ENCODE results near the gene SHC4.
"Not testable (repeated sequence)": the region's sequence is repeated elsewhere in the genome, so short reads cannot be mapped to it uniquely, and the experiment has no call there.

SHC4 gene

GRCh38 chr15:48924528-48925393, 39.0 kb downstream of the SHC4 start:
- DNase-seq (ENCODE audit: low read depth in 2 of 2): no peak

DNA sequence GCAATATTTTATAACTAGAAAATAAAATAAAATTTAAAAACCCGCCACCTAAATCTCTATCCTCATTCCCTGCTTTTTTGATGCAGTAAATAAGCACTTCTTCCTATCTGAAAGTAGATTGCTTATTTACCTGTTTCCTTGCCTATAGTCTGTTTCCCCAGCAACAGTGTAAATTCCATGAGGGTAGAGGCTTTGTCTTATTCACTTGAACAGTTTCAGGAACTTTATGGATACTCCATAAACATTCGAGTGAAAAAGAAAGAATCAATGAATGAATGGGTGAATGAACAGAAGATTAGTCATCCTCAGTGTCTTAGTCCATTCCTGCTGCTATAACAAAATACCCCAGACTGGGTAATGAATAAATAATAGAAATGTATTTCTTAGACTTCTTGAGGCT, 41.7 kb downstream of the SHC4 start:
- DNase-seq (ENCODE audit: low read depth in 2 of 2): no peak

DNA sequence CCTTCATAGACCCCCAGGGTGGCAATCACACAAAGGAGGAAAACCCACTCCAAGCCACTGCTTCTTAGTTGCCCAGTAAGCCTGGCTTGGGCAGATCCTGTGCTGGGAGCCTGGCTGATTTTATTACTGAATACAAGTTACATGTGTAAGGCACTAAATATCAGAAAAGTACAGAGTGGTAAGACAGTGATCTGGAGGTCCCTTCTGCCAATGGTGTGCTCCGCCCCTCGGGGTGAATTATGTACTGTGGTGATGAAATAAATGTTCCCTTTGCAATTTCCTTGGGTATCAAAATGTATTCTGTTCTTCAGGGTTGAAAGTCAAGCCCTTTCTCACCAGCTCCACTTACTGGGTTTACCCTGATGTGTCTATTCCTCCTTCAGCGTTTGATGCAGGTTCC, 47.0 kb downstream of the SHC4 start:
- no peak for DNase-seq (ENCODE audit: low read depth in 2 of 2)

- DNase-seq (ENCODE audit: low read depth in 2 of 2): no peak
Measured at GRCh38 chr15:48915861-48916260, 47.9 kb downstream of the SHC4 start.

DNA sequence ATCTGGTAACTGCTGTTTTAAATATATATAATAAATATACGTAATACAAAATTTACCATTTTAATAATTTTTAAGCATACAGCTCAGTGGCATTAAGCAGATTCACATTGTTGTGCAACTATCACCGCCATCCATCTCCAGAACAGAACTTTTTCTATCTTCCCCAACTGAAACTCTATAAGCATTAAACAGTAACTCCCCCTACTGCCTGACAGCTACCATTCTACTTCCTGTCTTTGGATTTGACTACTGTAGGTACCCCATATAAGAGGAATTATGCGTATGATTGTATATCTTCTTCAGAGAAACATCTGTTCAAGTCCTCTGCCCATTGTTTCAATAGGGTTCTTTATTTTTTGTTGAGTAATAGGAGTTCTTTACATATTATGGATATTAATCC, 49.0 kb downstream of the SHC4 start:
- DNase-seq (ENCODE audit: low read depth in 2 of 2): no peak

DNA sequence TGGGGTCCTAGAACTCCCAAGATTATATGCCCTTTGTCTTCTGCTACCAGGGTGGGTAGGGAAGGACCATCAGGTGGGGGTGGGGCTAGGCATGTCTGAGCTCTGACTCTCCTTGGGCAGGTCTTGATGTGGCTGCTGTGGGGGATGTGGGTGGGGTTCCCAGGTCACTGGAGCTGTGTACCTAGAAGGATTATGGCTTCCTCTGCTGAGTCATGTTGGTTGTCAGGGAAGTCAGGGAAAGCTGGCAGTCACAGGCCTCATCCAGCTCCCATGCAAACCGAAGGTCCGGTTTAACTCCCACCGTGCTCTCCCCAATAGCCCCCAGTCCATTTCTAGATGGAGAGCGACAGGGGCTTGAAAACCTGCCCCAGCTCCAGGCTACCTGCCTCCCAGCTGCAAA, 50.6 kb downstream of the SHC4 start:
- DNase-seq (ENCODE audit: low read depth in 2 of 2): no peak

GRCh38 chr15:48910554-48910953, 53.2 kb downstream of the SHC4 start:
- DNase-seq (ENCODE audit: low read depth in 2 of 2): not testable (repeated sequence)

DNA sequence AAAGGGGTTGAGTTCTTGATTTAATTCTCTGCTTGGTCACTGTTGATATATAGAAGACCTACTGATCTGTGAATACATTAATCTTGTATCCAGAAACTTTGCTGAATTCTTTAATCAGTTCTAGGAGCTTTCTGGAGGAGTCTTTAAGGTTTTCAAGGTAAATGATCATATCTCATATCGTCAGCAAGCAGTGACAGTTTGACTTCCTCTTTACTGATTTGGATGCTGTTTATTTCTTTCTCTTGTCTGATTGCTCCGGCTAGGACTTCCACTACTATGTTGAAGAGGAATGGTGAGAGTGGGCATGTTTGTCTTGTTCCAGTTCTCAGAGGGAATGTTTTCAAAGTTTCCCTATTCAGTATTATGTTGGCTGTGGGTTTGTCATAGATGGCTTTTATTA, 54.4 kb downstream of the SHC4 start:
- not testable (repeated sequence) for DNase-seq (ENCODE audit: low read depth in 2 of 2)

GRCh38 chr15:48905847-48906246, 57.9 kb downstream of the SHC4 start:
- no peak for DNase-seq (ENCODE audit: low read depth in 2 of 2)

DNA sequence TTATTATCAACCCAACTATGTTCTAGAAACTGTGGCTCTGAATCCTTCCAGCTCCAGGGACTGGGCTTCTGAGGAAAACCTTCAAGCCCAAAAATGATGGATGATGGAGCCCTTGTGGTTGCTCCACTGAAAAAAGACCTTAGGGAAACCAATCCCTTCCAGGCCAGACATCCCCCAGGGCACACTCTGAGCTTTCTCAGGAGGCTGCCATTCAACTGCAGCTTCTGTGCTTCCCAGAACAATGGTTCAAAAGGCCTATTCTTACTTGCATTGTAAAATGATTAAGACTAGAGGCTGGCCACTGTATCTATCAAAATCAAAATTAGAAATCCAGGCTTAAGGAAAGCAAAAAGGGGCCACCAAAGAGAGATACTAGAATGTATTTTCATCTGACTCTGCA, 58.5 kb downstream of the SHC4 start:
- DNase-seq (ENCODE audit: low read depth in 2 of 2): no peak

DNA sequence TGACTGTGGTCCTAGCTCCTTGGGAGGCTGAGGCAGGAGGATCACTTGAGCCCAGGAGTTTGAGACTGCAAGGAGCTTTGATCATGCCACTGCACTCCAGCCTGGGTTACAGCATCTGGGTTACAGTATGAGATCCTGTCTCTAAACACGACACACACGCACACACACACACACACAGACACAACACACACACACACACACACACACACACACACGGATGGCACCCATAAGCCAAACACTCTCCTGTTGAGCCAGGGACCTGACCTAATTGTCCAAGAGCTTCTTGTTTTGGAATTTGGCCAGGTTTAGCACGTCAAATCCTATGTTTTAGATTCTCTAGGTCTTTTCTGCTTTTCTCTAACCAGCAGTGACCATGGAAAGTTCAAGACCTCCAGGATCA, 59.0 kb downstream of the SHC4 start:
- DNase-seq (ENCODE audit: low read depth in 2 of 2): no peak

DNA sequence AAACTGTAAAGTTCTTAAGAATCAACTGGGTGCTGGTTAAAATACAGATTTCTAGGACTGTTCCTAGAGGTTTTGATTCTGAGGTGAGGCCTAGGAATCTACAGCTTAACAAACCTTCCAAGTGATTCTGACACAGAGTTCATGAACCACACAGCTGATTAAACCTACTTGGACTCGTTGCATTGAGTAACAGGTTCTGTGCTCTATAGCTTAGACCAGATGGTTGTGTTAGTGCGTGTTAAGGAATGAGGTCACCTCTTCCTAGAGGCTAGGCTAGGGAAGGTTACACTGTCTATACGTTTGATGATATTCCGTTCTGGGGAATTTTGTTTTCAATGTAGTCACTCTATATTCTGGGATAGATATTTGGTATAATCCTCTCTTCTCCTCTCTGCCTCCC, 63.9 kb downstream of the SHC4 start:
- no peak for DNase-seq (ENCODE audit: low read depth in 2 of 2)

DNA sequence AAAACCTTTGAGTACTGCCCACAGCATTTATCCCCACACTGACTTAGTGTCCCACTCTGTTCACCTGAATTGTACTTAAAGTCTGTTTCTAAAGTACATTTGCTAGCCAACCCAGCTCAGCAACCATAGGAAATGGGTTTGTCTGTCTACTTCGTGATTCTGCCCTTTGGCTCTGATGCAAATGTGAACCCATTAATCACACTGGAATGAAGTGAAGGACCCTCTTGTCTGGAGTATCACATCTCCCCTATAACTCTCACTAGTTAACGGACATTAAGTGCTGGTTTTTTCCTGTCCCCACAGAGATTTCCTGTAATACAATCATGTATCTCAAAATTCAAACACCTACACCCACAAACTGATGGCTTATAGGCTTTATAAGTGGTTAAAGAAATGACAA, 65.3 kb downstream of the SHC4 start:
- no peak for DNase-seq (ENCODE audit: low read depth in 2 of 2)

- no peak for DNase-seq (ENCODE audit: low read depth in 2 of 2)
Measured at GRCh38 chr15:48898032-48898431, 65.7 kb downstream of the SHC4 start.

DNA sequence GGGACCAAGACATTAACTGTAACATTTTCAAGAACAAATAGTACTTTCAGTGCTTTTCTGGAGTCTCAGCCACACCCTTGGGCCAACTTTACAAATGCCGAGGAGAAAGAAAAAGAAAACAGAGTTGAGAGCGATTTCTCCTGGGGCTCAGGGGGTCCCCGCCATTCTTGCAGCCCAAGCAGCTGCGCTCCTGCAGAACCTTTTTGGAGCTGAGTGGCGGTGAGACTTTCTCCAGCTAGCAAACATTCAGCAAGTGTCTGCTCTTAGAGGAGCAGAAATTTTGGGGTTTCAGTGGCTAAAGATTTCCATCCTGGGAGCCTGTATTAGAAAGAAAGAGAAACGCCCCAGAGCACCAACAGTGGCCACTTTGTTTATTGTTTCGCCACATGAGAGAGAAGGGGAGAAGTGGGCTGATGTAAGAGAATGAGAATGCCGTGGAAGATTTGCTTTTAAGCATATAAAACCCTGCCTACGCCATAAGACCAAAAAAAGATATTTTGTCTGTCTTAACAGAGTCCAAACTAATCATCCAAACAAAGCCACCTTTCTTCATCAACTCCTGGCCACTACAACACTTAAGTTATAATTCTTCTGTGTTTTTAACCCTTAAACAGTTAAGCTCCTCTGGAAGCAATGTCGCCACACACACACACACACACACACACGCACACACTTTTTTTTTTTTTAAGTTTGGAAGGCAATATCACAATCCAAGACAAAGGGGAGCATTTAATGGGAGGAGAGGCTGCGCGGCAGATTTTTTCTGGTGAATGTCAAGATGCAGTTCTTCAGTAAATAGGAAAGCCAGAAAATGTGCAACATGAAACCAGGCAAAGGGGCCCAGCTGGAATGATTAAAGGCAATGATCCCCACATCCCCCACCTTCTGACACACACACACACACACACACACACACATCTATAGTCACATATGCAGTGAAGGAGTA, 66.6 kb downstream of the SHC4 start:
- DNase-seq (ENCODE audit: low read depth in 2 of 2): no peak

DNA sequence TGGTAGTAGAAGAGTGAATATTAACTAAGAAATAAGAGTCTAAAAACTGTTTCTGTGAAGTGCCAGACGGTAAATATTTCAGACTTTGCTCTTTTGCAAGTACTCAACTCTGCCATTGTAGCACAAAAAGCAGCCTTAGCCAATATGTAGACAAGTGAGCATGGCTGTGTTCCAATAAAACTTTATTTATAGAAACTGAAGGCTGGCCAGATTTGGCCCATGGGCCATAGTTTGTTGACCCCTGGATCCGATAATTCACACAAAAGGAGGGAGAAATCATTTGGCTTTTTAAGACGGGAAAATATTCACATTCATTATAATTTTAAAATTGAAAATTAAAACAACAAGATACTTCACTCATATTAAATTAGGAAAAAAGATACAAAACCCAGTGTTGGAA, 70.4 kb downstream of the SHC4 start:
- DNase-seq (ENCODE audit: low read depth in 2 of 2): no peak

- DNase-seq (ENCODE audit: low read depth in 2 of 2): no peak
Measured at GRCh38 chr15:48891232-48891765, 72.4 kb downstream of the SHC4 start.

GRCh38 chr15:48890375-48890972, 73.2 kb downstream of the SHC4 start:
- DNase-seq (ENCODE audit: low read depth in 2 of 2): no peak

GRCh38 chr15:48889925-48890324, 73.8 kb downstream of the SHC4 start:
- no peak for DNase-seq (ENCODE audit: low read depth in 2 of 2)

DNA sequence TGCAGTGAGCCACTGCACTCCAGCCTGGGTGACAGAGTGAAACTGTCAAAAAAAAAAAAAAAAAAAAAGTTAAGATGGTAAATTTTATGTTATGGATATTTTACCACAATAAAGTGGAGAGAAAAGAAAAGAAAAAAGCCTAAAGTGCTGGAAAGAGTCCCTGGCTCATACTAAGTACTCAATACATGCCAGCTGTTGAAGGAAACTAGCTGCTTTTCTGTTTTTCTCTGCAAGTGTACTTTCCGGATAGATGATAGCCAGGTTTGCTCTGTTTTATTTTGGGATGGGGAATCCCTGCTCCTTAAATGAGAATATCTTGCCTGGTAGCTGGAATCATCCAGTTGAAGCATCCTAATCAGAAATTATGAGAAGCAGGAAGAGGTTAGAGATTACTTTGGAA, 74.9 kb downstream of the SHC4 start:
- no peak for DNase-seq (ENCODE audit: low read depth in 2 of 2)

DNA sequence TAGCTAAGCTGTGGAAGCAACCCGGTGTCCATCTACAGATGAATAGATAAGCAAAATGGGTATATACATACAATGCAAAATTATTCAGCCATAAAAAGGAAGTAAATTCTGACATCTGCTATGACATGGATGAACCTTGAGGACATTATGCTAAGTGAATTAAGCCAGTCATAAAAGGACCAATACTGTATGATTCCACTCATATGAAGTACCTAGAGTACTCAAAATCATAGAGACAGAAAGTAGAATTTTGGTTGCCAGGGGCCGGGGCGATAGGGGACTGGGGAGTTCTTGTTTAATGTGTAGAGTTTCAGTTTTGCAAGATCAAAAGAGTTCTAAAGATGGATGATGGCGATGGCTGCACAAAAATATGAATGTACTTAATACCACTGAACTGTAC, 75.5 kb downstream of the SHC4 start:
- no peak for DNase-seq (ENCODE audit: low read depth in 2 of 2)

- no peak for DNase-seq (ENCODE audit: low read depth in 2 of 2)
Measured at GRCh38 chr15:48887144-48887543, 76.6 kb downstream of the SHC4 start.

Data from stimulated activated CD4-positive, alpha-beta T cell treated with anti-CD3 and anti-CD28 coated beads, Interleukin-1b, Interleukin-23, amount 100 ng/mL, for 4 hours (primary cell).